ENCODE data around the gene PCGF3. TPM values are rescaled to one million over a fixed set of nuclear protein-coding genes. Genes with fewer than 3 reads are reported as not detected.

The PCGF3 gene, protein sequence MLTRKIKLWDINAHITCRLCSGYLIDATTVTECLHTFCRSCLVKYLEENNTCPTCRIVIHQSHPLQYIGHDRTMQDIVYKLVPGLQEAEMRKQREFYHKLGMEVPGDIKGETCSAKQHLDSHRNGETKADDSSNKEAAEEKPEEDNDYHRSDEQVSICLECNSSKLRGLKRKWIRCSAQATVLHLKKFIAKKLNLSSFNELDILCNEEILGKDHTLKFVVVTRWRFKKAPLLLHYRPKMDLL
- total RNA-seq, result 25.6 and 53.5 TPM in 2 replicates

DNA sequence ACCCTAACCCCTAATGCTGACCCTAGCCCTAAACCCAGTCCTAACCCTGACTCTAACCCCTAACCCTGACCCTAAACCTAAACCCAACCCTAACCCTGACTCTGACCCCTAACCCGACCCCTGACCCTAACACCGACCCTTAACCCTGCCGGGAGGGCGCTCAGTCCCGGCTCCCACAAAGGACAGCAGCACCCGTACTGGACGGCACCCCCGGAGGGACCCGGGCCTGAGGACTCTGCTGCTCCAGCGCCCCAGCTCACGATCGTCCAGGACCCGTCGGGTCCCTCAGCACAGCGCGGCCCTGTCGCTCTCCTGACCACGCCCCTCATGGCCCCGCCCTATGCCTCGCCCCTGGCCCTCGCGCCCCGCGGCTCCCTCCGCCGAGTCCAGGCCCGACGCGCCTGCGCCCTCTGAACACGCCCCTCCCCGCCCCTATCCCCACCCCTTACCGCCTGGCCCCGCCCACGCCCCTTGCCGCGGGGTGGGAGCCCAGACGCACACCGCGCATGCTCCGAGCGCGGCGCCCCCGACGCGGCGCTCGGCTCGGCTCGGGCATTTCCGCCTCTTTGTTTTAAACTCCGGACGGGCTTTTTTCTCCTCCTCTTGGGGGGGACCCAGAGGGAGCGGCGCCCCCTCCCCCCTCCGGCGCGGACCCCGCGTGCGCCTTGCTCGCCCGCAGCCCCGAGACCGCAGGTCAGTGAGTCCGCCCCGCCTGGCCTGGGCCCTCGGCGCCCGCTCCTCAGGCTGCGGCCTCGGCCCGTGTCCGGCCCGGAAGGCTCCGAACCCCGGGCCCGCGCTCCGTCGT, at the start of gene PCGF3:
Gene PCGF3 (plus strand): TSS at position 555 of the 805 bp plus-strand sequence. CDS start 27,849 bp downstream, outside the sequence.

DNA sequence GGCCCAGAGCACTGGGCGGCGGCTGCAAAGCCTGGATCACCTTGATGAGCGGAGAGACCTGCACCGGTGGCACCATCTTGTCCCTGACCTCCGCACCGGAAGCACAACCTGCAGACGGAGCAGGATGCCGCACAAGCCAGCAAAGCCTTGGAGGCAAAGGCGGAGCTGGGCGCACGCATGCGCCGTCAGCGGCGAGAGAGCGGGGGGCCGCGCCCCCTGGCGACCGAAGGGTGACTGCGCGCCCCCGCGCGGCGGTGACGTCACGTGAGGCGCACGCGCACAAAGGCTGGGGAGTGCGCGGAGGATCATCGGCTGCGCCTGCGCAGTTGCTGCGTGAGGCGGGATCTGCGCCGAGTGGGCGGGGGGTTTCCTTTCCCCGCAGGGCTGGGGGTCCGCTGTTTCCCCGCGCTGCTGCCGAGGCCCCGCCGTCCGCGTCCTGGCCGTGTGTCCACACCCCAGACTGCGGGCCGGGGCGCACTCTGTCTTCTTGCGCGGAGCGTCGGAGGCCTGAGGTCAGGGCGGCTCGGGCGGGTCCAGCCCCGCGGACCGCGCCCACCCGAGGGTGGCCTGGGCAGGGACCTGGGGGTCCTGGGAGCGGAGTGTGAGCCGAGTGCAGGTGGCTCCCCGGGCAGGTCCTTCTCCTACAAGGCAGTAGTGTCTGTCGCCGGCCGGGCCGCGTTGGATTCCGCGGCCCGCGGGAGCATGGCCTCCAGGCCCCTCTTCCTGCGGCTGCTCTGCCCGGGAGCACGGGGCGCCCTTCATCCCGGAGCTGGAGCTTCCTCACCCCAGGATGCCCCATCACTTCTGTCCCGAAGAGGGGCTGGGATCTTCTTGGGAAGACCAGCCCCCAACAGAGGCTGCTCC, 31.2 kb upstream of the PCGF3 start, which contains the start of the genes ATP5ME and MYL5:
Gene ATP5ME (minus strand): TSS at position 105 of the 864 bp plus-strand sequence. CDS start 29 bp downstream, at position 76.
Gene MYL5 (plus strand): TSS at position 371 of the 864 bp plus-strand sequence. CDS start 3,485 bp downstream, outside the sequence.

DNA sequence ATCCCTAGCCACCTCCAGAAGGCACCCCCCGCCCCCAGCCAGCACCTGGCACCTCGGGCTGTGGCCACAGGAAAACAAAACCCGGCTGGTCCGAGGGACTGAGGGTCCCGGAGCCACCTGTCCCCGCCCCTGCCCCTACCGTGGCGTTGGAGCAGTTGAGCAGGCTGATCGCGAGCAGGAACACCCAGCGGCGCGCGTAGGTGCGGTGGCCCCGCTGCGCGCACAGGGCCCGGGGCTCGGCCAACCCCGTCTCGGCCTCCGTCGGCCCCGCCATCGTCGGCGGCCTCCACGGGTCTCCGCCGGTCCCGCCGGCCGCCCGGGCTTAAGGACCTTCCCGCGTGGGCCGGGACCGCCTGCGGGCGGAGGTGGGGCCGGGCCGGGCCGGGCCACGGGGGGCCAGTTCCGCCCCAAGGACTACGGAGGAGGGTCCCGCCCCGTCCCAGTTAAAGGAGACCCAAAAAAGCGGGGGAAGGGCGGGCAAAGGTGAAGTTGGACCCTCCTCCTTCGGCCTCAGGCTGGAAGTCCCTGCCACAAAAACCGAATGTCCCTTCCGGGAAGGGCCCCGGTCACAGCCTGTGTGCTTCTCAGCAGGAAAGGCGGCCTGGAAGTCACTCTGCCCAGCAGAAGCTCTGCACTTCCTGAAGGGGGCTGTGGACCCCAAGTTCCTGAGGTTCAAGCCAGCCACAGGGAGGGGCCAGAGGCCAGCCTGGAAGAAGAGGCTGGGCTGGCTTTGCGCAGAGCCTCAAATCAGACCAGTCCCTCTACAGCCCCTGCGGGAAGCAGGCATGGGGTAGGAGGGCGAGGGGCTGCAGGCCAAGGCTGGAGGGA, 16.6 kb upstream of the PCGF3 start, which contains the start of gene SLC49A3:
Gene SLC49A3 (minus strand): TSS at position 298 of the 828 bp plus-strand sequence. CDS start 24 bp downstream, at position 274.

Other genes starting within 250 kb of the PCGF3 start
- 10.3 and 12.3 TPM in 2 replicates for gene ZNF721, start 206.7 kb upstream of the PCGF3 start, total RNA-seq
- 30.4 and 31.8 TPM in 2 replicates for gene PIGG, start 206.6 kb upstream of the PCGF3 start, total RNA-seq
- not detected in 2 replicates for gene TMEM271, start 129.5 kb upstream of the PCGF3 start, total RNA-seq
- gene PDE6B, start 80.3 kb upstream of the PCGF3 start, total RNA-seq, result not detected in 2 replicates
- 74.0 and 78.8 TPM in 2 replicates for gene ATP5ME, start 31.6 kb upstream of the PCGF3 start, total RNA-seq
- 6.1 and 14.7 TPM in 2 replicates for gene MYL5, start 31.3 kb upstream of the PCGF3 start, total RNA-seq
- gene SLC49A3, start 16.7 kb upstream of the PCGF3 start, total RNA-seq, result 9.0 and 11.0 TPM in 2 replicates
- not detected in 2 replicates for gene CPLX1, start 120.3 kb downstream of the PCGF3 start, total RNA-seq
- 56.5 and 58.2 TPM in 2 replicates for gene GAK, start 226.5 kb downstream of the PCGF3 start, total RNA-seq
- 20.3 and 20.7 TPM in 2 replicates for gene TMEM175, start 226.6 kb downstream of the PCGF3 start, total RNA-seq

Data from cardiac ventricle fibroblast (primary cell).